Measurements from ENCODE around the gene HABP4. TPM values are rescaled to one million over a fixed set of nuclear protein-coding genes. Genes with fewer than 3 reads are reported as not detected.

HABP4 gene
- total and polyA plus RNA-seq, 2 experiments from 2014 or later: 41.0 to 69.6 TPM

GRCh38 chr9:96493757-96494156, 43.8 kb downstream of the HABP4 start:
- peak overlapping the region; percentile 91 for H3K27ac ChIP-seq
- TF ChIP-seq CTCF (IDR thresholded peaks at IDR 0.05; ENCODE audit: low read depth, low read length): no peak
- no peak for DNase-seq (ENCODE audit: low read depth in 1 of 2, low spot score in 1 of 2)

GRCh38 chr9:96494215-96494800, 44.3 kb downstream of the HABP4 start:
- Histone ChIP-seq H3K4me1 (ENCODE audit: low read depth) (peaks cover 44% of the 10 kb centered on the region), H3K27me3 (no peaks in the 10 kb centered on the region), H3K4me3 (no peak overlapping the region), H3K27ac (peak overlapping the region; percentile 91), H3K9me3 (ENCODE audit: low read depth) (no peaks in the 10 kb centered on the region), H3K36me3 (peaks cover 7% of the 10 kb centered on the region)
- peak in 1 of 2 donors; percentile 52 for DNase-seq (ENCODE audit: low read depth in 1 of 2, low spot score in 1 of 2)
- no peak for TF ChIP-seq CTCF (IDR thresholded peaks at IDR 0.05; ENCODE audit: low read depth, low read length)

More at GRCh38 chr9:96493757-96494156, 43.8 kb downstream of the HABP4 start:
- peaks cover 38% of the 10 kb centered on the region for H3K4me1 ChIP-seq (ENCODE audit: low read depth)
- no peaks in the 10 kb centered on the region for H3K9me3 ChIP-seq (ENCODE audit: low read depth)
- H3K27me3 ChIP-seq: no peaks in the 10 kb centered on the region
- peaks cover 10% of the 10 kb centered on the region for H3K36me3 ChIP-seq
- H3K4me3 ChIP-seq: no peak overlapping the region

- H3K9me3 ChIP-seq (ENCODE audit: low read depth): no peaks in the 10 kb centered on the region
- H3K4me1 ChIP-seq (ENCODE audit: low read depth): peaks cover 54% of the 10 kb centered on the region
- TF ChIP-seq CTCF (IDR thresholded peaks at IDR 0.05; ENCODE audit: low read depth, low read length): no peak
- H3K36me3 ChIP-seq: peaks cover 2% of the 10 kb centered on the region
- peak in 1 of 2 donors; percentile 91 for DNase-seq (ENCODE audit: low read depth in 1 of 2, low spot score in 1 of 2)
- H3K27ac ChIP-seq: peak overlapping the region; percentile 10
- no peaks in the 10 kb centered on the region for H3K27me3 ChIP-seq
- H3K4me3 ChIP-seq: no peak overlapping the region
Observed at GRCh38 chr9:96495341-96495740, 45.4 kb downstream of the HABP4 start.

- Histone ChIP-seq H3K4me3 (no peak overlapping the region), H3K9me3 (ENCODE audit: low read depth) (no peaks in the 10 kb centered on the region), H3K4me1 (ENCODE audit: low read depth) (peaks cover 54% of the 10 kb centered on the region), H3K27me3 (no peaks in the 10 kb centered on the region), H3K36me3 (no peaks in the 10 kb centered on the region), H3K27ac (no peak overlapping the region)
- no peak for DNase-seq (ENCODE audit: low read depth in 1 of 2, low spot score in 1 of 2)
- no peak for TF ChIP-seq CTCF (IDR thresholded peaks at IDR 0.05; ENCODE audit: low read depth, low read length)
Observed at GRCh38 chr9:96496368-96497116, 46.6 kb downstream of the HABP4 start.

- no peak for DNase-seq (ENCODE audit: low read depth in 1 of 2, low spot score in 1 of 2)
- no peak for TF ChIP-seq CTCF (IDR thresholded peaks at IDR 0.05; ENCODE audit: low read depth, low read length)
- Histone ChIP-seq H3K27me3 (no peaks in the 10 kb centered on the region), H3K4me1 (ENCODE audit: low read depth) (peaks cover 52% of the 10 kb centered on the region), H3K36me3 (no peaks in the 10 kb centered on the region), H3K4me3 (no peak overlapping the region), H3K9me3 (ENCODE audit: low read depth) (no peaks in the 10 kb centered on the region), H3K27ac (no peak overlapping the region)
Observed at GRCh38 chr9:96497117-96497399, 47.1 kb downstream of the HABP4 start.
